Prostate gland (tissue), 2 donors: ENCODE data around the gene IRAK3. TPM values are rescaled to one million over a fixed set of nuclear protein-coding genes. Genes with fewer than 3 reads are reported as not detected.

Experiments
- DNase-seq: peaks from one replicate; pipeline ENCODE4 v3.0.0-alpha.2; 2019; ENCODE audit warnings: low spot score
- H3K27ac ChIP-seq, 2 donors: fragments of 200-600 bp; sonication (generic); 2 replicates each; pipeline ENCODE4 v1.5.1; 2017 to 2019
- H3K27me3 ChIP-seq: fragments of 200-600 bp; sonication (generic); replicated peaks from 2 replicates; pipeline ENCODE4 v1.5.1; 2019; ENCODE audit not compliant: insufficient read depth
- H3K36me3 ChIP-seq, 2 donors: fragments of 200-600 bp; sonication (generic); 1 replicate in 1 of 2; 2 replicates in 1 of 2; pipeline versions ENCODE4 v1.5.1 to v1.8.1; 2017 to 2019
- H3K4me1 ChIP-seq: fragments of 200-600 bp; sonication (generic); replicated peaks from 2 replicates; pipeline ENCODE4 v1.5.1; 2019
- H3K4me3 ChIP-seq, 2 donors: fragments of 200-600 bp; sonication (generic); 2 replicates each; pipeline ENCODE4 v1.5.1; 2017 to 2019
- H3K9me3 ChIP-seq: fragments of 200-600 bp; sonication (generic); 2 replicates; pipeline ENCODE4 v1.5.1; 2017
- CTCF ChIP-seq, 4 experiments: fragments of 200-600 bp in 2 of 4; fragments of 450-650 bp in 2 of 4; sonication (generic) in 2 of 4; IDR thresholded peaks; 1 replicate in 3 of 4; 2 replicates in 1 of 4; pipeline ENCODE4 v1.5.1; 2016 to 2019; ENCODE audit warnings: antibody characterized with exemption in 4 of 4, mild to moderate bottlenecking in 2 of 4, moderate library complexity in 2 of 4
- POLR2A ChIP-seq: fragments of 450-650 bp; IDR thresholded peaks from one replicate; pipeline ENCODE4 v1.6.1; 2016; ENCODE audit warnings: antibody characterized with exemption, mild to moderate bottlenecking
- POLR2AphosphoS5 ChIP-seq: sonication (generic); formaldehyde crosslinking; IDR thresholded peaks from one replicate; pipeline ENCODE4 v1.6.1; 2017; ENCODE audit warnings: antibody characterized with exemption
- WGBS: methylation state at CpG from one replicate; pipeline ENCODE4 v1.1.5; 2018; 5-methylcytosine and 5-hydroxymethylcytosine counted together
- intact Hi-C: fragments of 100-400 bp; cut with DNase I; formaldehyde crosslinking; loops from one replicate; pipeline ENCODE4 v1.14.2; 2022
- total RNA-seq, 2 donors: library from RNA; depleted of rRNA; stranded (reverse); fragments of >200 nt; gene quantifications; one replicate each; pipeline ENCODE4 v1.1.0, GENCODE V29; 2016

Gene IRAK3
- total RNA-seq, 2 donors from 2014 or later: 4.5 to 9.5 TPM

GRCh38 chr12:66152732-66153131, 36.3 kb upstream of the IRAK3 start:
- peaks cover 6% of the 10 kb centered on the region for H3K4me1 ChIP-seq
- no peaks in the 10 kb centered on the region for H3K9me3 ChIP-seq
- intact Hi-C loops: no loop called here
- no peak overlapping the region for H3K4me3 ChIP-seq
- WGBS: 72% methylated on average over 1 of the region's 1 CpG
- no peaks in the 10 kb centered on the region for H3K27me3 ChIP-seq
- no peaks in the 10 kb centered on the region for H3K36me3 ChIP-seq
- no peak overlapping the region for H3K27ac ChIP-seq
- no peak for TF ChIP-seq POLR2A
- TF ChIP-seq POLR2AphosphoS5: no peak
- no peak for TF ChIP-seq CTCF (IDR thresholded peaks at IDR 0.05)
- no peak for DNase-seq

DNA sequence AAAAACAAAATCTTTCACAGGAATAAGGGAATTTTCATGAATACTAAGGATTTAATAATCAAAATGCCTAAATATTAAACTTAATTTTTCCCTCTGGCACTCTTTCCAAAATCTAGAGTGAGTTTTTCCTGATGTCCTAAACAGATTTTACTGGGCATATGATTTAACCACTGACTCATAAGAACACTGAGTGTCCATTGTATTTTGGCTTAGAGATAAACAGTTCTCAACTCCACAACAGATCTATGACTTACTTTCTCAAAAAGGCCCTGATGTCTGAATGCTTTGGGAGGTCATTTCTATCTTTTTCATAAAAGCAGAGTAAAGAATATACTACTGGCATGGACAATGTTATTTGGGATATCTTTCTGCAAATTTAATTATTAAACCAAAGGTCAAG, 34.2 kb upstream of the IRAK3 start:
- no peaks in the 10 kb centered on the region for H3K36me3 ChIP-seq
- intact Hi-C loops: no loop called here
- H3K4me3 ChIP-seq: no peak overlapping the region
- H3K27ac ChIP-seq: peak overlapping the region in 1 of 2 donors; percentile 0
- no peak for TF ChIP-seq CTCF (IDR thresholded peaks at IDR 0.05)
- no peak for TF ChIP-seq POLR2A
- TF ChIP-seq POLR2AphosphoS5: no peak
- H3K9me3 ChIP-seq: no peaks in the 10 kb centered on the region
- DNase-seq: no peak
- no peaks in the 10 kb centered on the region for H3K27me3 ChIP-seq
- H3K4me1 ChIP-seq: peaks cover 6% of the 10 kb centered on the region

GRCh38 chr12:66156654-66157053, 32.4 kb upstream of the IRAK3 start:
- no peak overlapping the region for H3K27ac ChIP-seq
- TF ChIP-seq CTCF (IDR thresholded peaks at IDR 0.05): no peak
- no peak for TF ChIP-seq POLR2A
- TF ChIP-seq POLR2AphosphoS5: no peak
- intact Hi-C loops: no loop called here
- no peaks in the 10 kb centered on the region for H3K9me3 ChIP-seq
- H3K27me3 ChIP-seq: no peaks in the 10 kb centered on the region
- 95% methylated on average over 2 of the region's 2 CpGs for WGBS
- no peak for DNase-seq
- H3K4me1 ChIP-seq: peaks cover 6% of the 10 kb centered on the region
- H3K36me3 ChIP-seq: no peaks in the 10 kb centered on the region
- no peak overlapping the region for H3K4me3 ChIP-seq

DNA sequence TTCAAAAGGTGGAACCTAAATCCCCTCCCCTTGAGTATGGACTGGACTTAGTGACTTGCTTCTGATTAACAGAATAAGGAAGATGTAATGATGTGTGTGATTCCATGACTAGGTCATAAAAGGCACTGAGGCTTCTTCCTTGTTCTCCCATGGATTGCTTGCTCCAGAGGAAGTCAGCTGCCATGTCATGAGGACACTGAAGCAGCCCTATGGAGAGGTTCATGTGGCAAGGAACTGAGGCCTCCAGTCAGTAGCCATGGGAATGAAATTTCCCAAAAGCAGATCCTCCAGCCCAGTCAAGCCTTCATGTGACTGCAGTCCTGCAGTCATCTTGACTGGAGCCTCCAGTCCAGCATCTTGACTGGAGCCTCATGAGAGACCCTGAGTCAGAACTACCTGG, 29.9 kb upstream of the IRAK3 start:
- no peak for DNase-seq
- Histone ChIP-seq H3K9me3 (no peaks in the 10 kb centered on the region), H3K36me3 (no peaks in the 10 kb centered on the region), H3K4me1 (peaks cover 6% of the 10 kb centered on the region), H3K4me3 (no peak overlapping the region), H3K27ac (no peak overlapping the region), H3K27me3 (no peaks in the 10 kb centered on the region)
- intact Hi-C loops: no loop called here
- TF ChIP-seq POLR2AphosphoS5 (no peak), CTCF (IDR thresholded peaks at IDR 0.05) (no peak), POLR2A (no peak)

- TF ChIP-seq POLR2A (no peak), CTCF (IDR thresholded peaks at IDR 0.05) (no peak), POLR2AphosphoS5 (no peak)
- WGBS: 92% methylated on average over 28 of the region's 28 CpGs
- H3K9me3 ChIP-seq: no peaks in the 10 kb centered on the region
- intact Hi-C loops: no loop called here
- no peaks in the 10 kb centered on the region for H3K4me1 ChIP-seq
- no peaks in the 10 kb centered on the region for H3K27me3 ChIP-seq
- H3K27ac ChIP-seq: no peak overlapping the region
- no peak for DNase-seq
- no peak overlapping the region for H3K4me3 ChIP-seq
- no peaks in the 10 kb centered on the region for H3K36me3 ChIP-seq
Observed at GRCh38 chr12:66160704-66161103, 28.3 kb upstream of the IRAK3 start.
